ENCODE data around the gene STAG1.
"Not testable (repeated sequence)": the region's sequence is repeated elsewhere in the genome, so short reads cannot be mapped to it uniquely, and the experiment has no call there.

Gene STAG1
- long read RNA-seq, full-length matches to known transcripts, result 9 of 24 reads
- long read RNA-seq, partial matches to known transcripts, result 9 of 24 reads
- long read RNA-seq, other reads (novel, unspliced or antisense), result 6 of 24 reads

GRCh38 chr3:136752172-136752421 lies at the start of gene STAG1:
STAG1 (minus strand) TSS chr3:136752378; CDS start chr3:136630898, 121,480 bp downstream.
- no peak for DNase-seq (ENCODE audit: low read depth in 1 of 2, low spot score in 1 of 2)
- Histone ChIP-seq H3K27ac (replicated peaks) (peak within 1 kb of the TSS; percentile 98), H3K4me3 (replicated peaks; ENCODE audit: insufficient read depth, low read length) (peak within 1 kb of the TSS; percentile 66), H3K27me3 (ENCODE audit: insufficient read depth, poor library complexity, severe bottlenecking) (no peaks in the 10 kb centered on the region)
- TF ChIP-seq REST (IDR thresholded peaks at IDR 0.05; ENCODE audit: insufficient replicate concordance, low read depth) (no peak), POLR2AphosphoS5 (IDR thresholded peaks at IDR 0.05; ENCODE audit: low read depth) (peak; percentile 40)
- TF ChIP-seq, protein P1, sequence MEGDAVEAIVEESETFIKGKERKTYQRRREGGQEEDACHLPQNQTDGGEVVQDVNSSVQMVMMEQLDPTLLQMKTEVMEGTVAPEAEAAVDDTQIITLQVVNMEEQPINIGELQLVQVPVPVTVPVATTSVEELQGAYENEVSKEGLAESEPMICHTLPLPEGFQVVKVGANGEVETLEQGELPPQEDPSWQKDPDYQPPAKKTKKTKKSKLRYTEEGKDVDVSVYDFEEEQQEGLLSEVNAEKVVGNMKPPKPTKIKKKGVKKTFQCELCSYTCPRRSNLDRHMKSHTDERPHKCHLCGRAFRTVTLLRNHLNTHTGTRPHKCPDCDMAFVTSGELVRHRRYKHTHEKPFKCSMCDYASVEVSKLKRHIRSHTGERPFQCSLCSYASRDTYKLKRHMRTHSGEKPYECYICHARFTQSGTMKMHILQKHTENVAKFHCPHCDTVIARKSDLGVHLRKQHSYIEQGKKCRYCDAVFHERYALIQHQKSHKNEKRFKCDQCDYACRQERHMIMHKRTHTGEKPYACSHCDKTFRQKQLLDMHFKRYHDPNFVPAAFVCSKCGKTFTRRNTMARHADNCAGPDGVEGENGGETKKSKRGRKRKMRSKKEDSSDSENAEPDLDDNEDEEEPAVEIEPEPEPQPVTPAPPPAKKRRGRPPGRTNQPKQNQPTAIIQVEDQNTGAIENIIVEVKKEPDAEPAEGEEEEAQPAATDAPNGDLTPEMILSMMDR (IDR thresholded peaks at IDR 0.05; ENCODE audit: insufficient read depth, low read length), result peak; percentile 76

DNA sequence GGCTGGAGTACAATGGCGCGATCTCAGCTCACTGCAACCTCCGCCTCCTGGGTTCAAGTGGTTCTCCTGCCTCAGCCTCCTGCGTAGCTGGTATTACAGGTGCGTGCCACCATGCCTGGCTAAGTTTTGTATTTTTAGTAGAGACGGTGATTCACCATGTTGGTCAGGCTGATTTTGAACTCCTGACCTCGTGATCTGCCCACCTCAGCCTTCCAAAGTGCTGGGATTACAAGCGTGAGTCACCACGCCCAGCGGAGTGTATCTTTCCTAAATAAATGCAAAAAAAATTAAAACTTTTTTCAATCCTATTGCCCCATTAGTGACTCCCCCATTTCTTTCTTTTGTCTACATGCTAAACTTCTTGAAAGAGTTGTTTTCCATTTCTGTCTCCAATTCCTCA lies 49.0 kb upstream of the STAG1 start:
- not testable (repeated sequence) for H3K4me3 ChIP-seq (replicated peaks; ENCODE audit: insufficient read depth, low read length); H3K27ac ChIP-seq (replicated peaks); DNase-seq (ENCODE audit: low read depth in 1 of 2, low spot score in 1 of 2); H3K27me3 ChIP-seq (ENCODE audit: insufficient read depth, poor library complexity, severe bottlenecking)

- Histone ChIP-seq H3K27me3 (ENCODE audit: insufficient read depth, poor library complexity, severe bottlenecking) (no peaks in the 10 kb centered on the region), H3K4me3 (replicated peaks; ENCODE audit: insufficient read depth, low read length) (no peak overlapping the region), H3K27ac (replicated peaks) (no peak overlapping the region)
- DNase-seq (ENCODE audit: low read depth in 1 of 2, low spot score in 1 of 2), result no peak
- TF ChIP-seq SPI1 (IDR thresholded peaks at IDR 0.05; ENCODE audit: borderline replicate concordance, low read depth), result no peak
- no peak for TF ChIP-seq POLR2AphosphoS5 (IDR thresholded peaks at IDR 0.05; ENCODE audit: low read depth)
- no peak for TF ChIP-seq REST (IDR thresholded peaks at IDR 0.05; ENCODE audit: insufficient replicate concordance, low read depth)
- TF ChIP-seq GABPA (IDR thresholded peaks at IDR 0.05; ENCODE audit: low read depth), result no peak
- TF ChIP-seq, protein P1 (IDR thresholded peaks at IDR 0.05; ENCODE audit: insufficient read depth, low read length), result no peak
Measured at GRCh38 chr3:136792556-136793330, 40.6 kb upstream of the STAG1 start.

- no peak for TF ChIP-seq POLR2AphosphoS5 (IDR thresholded peaks at IDR 0.05; ENCODE audit: low read depth)
- no peak for TF ChIP-seq GABPA (IDR thresholded peaks at IDR 0.05; ENCODE audit: low read depth)
- TF ChIP-seq SPI1 (IDR thresholded peaks at IDR 0.05; ENCODE audit: borderline replicate concordance, low read depth), result no peak
- TF ChIP-seq REST (IDR thresholded peaks at IDR 0.05; ENCODE audit: insufficient replicate concordance, low read depth), result no peak
- TF ChIP-seq, protein P1 (IDR thresholded peaks at IDR 0.05; ENCODE audit: insufficient read depth, low read length), result no peak
Measured at GRCh38 chr3:136790786-136791185, 38.6 kb upstream of the STAG1 start.

More at GRCh38 chr3:136790786-136791185, 38.6 kb upstream of the STAG1 start:
- H3K27ac ChIP-seq (replicated peaks), result no peak overlapping the region
- no peaks in the 10 kb centered on the region for H3K27me3 ChIP-seq (ENCODE audit: insufficient read depth, poor library complexity, severe bottlenecking)
- DNase-seq (ENCODE audit: low read depth in 1 of 2, low spot score in 1 of 2), result no peak
- H3K4me3 ChIP-seq (replicated peaks; ENCODE audit: insufficient read depth, low read length), result no peak overlapping the region
